Measurements from ENCODE around the gene HIP1R.

HIP1R gene

DNA sequence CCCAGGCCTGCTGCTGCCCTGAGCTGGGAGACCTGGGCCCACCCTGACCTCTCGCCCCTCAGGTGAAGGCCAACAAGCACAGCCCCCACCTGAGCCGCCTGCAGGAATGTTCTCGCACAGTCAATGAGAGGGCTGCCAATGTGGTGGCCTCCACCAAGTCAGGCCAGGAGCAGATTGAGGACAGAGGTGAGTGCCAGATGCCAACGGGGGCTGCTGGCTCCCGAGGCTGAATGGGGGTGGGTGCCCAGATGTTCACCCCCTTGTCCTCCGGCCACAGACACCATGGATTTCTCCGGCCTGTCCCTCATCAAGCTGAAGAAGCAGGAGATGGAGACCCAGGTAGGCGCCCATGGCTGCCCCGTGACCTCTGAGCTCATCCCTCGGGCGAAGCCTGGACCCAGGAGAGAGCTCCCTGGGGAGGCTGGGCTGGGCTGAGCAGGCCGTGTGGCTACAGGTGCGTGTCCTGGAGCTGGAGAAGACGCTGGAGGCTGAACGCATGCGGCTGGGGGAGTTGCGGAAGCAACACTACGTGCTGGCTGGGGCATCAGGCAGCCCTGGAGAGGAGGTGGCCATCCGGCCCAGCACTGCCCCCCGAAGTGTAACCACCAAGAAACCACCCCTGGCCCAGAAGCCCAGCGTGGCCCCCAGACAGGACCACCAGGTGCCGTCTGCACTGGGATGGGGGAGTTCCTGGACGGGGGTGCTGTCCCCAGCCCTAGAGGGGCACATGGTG is 25.8 kb downstream of the HIP1R start:
- no peak for DNase-seq

DNA sequence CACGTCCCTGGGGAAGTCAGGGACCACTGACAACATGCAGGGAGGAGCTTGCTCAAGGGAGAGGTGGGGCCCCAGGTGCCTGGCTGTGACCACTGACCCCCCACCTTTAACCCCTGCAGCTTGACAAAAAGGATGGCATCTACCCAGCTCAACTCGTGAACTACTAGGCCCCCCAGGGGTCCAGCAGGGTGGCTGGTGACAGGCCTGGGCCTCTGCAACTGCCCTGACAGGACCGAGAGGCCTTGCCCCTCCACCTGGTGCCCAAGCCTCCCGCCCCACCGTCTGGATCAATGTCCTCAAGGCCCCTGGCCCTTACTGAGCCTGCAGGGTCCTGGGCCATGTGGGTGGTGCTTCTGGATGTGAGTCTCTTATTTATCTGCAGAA is 26.3 kb downstream of the HIP1R start:
- no peak for DNase-seq

DNA sequence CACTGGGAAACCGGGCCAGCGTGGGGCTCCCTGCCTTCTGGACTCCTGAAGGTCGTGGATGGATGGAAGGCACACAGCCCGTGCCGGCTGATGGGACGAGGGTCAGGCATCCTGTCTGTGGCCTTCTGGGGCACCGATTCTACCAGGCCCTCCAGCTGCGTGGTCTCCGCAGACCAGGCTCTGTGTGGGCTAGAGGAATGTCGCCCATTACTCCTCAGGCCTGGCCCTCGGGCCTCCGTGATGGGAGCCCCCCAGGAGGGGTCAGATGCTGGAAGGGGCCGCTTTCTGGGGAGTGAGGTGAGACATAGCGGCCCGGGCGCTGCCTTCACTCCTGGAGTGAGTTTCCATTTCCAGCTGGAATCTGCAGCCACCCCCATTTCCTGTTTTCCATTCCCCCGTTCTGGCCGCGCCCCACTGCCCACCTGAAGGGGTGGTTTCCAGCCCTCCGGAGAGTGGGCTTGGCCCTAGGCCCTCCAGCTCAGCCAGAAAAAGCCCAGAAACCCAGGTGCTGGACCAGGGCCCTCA is 26.9 kb downstream of the HIP1R start:
- DNase-seq, result no peak

GRCh38 chr12:122862872-122863701 is 27.8 kb downstream of the HIP1R start:
- DNase-seq, result peak; percentile 68

DNA sequence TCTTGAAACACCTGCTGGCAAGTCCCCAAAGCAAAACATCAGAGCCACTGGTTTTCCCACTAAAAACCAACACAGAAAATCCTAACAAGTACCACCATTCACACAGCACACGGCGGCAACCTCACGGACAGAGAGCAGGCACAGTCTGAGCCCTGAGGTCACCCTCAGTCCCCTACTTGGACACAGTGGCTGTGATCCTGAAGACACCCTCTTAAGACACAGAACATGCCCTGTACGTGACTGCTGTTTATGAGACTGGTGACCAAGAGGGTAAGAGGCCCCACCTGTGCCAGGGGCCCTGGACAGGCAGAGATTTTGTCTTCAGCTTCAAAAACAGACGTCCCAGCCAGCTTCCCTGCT is 29.6 kb downstream of the HIP1R start:
- DNase-seq, result no peak

- DNase-seq, result no peak
These were observed 30.3 kb downstream of the HIP1R start for GRCh38 chr12:122865268-122866231.

DNA sequence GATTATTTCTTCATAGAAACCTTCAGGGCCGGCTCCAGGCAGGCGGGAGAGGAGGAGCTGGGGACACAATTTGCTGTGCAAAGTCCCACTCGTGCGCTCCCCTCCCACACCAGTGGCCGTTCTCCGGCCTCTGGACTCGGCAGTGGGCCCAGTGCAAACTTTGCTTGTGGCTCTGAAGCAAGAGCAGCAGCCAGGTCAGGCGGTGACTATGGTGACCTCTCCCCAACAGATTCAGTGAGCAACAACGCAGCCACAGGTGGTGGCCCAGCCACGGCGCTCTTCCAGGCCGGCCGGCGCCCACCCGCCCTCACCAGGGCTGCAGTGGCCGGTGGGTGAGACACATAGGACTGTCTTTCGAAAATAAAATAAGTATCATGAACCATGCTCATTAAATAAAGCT is 31.1 kb downstream of the HIP1R start:
- DNase-seq, result no peak

DNA sequence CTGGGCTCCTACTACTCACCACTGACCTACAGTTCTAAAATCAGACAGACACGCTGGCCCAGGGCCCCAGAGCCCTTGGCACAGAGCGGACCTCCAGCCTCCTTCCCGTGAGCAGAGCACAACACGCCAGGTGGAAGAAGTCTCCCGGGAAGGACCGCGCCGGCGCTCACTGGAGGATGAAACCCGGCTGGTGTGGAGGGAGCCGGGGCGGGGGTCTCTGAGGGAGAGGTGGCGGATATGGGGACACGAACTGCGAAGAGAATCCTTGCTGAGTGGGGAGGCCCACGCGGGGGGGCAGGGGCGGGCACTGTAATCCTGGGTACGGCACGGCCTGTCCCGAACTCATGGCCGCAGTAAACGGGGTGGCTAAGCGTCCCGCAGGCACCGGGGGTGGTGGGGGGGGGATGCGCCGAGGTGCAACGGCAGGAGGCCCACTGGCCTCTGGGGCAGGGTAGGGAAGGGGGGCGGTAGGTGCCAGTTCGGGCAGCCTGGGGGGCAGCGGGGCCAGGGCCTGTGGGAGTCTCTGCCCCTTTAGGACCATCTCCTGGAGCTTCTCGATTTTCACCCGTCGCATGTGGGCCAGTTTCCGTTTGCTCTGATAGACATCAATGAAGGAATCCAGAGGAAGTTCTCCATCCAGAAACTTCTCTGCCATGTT is 31.8 kb downstream of the HIP1R start:
- DNase-seq, result no peak

DNA sequence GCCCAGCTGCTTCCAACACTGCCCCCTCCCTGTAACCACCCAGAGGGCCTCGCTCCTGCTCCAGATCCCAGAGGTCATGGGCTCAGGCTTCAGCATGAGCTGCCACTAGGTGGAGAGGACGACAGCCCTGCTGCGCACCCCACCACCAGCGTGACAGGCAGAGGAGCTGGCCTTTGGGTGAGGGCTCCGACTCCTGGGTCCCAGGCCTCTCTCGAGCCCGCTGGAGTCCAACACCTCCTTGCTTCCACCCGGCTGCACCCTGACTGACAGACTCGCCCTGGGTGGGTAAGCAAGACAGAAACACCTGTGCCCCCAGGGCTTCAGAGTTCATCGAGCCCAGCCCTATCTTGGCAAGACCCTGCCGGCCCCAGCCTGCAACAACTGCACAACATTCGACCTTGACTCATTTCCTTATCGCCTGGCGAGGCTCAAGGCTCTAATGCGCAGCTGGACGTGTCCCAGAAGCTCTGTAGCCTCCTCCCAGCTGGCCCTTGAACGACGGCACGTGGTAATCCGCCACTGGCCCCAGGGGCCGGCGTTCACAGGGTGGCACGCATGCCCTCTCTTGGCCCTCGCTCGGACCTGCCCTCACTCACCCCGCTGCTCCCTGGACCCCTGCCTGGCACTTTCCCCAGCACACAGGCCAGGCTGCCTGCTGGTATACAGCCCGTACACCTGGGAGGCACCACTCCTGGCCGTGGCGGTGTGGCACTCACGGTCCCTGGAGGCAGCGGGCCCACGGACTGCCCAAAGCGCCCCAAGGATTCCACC is 32.6 kb downstream of the HIP1R start:
- no peak for DNase-seq

GRCh38 chr12:122868471-122869177 is 33.4 kb downstream of the HIP1R start:
- DNase-seq, result no peak

- DNase-seq, result no peak
These were observed 34.1 kb downstream of the HIP1R start for GRCh38 chr12:122869207-122869973.

- no peak for DNase-seq
These were observed 35.0 kb downstream of the HIP1R start for GRCh38 chr12:122870163-122870842.

DNA sequence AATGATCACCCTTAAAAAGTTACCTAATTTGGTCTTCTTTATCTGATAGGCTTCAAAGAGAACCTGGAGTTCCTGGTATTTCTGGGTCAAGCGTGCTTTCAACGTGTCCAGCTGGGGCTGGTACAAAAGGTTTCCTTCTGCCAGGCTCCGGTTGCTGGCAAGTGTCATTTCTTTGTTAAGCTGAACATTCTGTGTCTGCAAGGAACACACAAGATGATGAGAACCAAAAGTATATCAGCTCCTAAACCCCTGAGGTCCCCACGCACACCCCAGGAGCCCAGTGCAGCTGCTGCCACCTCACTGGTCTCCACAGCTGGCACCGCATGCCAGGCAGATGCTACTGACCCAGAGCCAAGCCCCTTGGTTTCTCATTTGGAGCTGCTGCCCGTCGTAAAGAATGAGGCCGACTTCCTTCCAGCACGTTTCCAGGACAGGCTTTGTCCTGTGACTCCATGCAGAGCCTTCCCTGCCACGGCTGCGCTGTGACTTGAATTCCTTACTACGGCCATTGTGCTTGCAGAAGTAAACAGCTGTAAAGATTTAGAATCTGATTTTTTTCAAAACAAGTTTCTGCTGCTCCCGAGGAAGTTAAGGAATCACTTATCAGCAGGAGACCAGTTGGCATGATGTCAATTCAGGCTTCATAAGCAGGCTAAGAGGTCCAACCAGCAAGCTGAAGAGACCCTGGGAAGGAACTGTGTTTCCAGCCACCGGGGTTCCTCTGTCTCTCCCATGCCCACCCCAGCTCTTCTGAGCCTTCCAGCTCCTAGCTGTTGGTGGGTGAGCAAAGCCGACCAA is 35.8 kb downstream of the HIP1R start:
- DNase-seq, result no peak

DNA sequence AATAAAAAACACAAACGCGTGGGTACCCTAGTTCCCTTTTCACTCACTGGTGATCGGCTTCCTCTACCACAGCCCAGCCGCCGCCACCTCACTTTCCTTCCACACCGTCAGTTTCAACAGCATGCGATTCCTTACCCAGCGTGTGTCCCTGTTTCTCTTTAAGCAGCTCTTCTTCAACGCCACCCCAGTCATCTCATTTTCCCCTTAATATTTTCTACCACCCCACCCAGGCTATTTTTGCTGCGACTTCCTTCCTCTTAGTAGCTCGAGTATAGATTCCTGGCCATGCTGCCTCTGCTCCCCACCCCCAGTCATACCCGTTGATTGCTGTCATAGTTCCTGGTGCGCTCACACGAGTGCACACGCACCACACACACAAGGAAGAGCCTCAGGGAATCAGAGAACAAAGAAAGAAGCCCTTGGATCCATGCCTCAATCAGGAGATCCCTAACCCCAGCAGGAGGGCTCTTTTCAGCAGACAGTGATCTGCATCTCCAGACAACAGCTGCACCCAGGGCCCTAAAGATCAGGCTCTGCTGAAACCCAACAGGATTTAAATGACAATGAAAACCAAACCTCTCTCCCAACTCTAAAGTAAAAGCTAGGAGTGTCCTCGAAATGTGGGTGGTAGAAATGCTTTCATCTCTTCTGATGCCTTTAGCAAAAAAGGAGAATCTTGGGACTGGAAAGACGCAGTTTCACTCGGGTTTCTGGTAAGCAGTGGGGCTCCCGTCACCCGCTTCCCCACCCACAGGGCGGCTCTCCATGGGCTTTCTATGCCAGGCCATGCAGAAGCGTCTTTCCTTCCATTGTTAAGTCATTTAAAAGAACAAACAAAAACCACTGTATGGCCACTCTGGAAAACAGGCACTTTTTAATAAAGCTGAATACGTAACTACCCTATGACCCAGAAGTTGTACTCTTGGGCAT is 36.9 kb downstream of the HIP1R start:
- DNase-seq, result peak; percentile 87

- DNase-seq, result peak; percentile 27
These were observed 37.6 kb downstream of the HIP1R start for GRCh38 chr12:122872815-122873361.

GRCh38 chr12:122873540-122873939 is 38.3 kb downstream of the HIP1R start:
- DNase-seq, result no peak

GRCh38 chr12:122874081-122874480 is 38.8 kb downstream of the HIP1R start:
- DNase-seq, result no peak
